22Rv1 (cell line): Measurements from ENCODE around the gene TRIM28.

Experiments
- CTCF ChIP-seq: fragments of 450-650 bp; IDR thresholded peaks from 2 replicates; pipeline ENCODE4 v1.5.1; 2017; ENCODE audit warnings: mild to moderate bottlenecking
- ZFX ChIP-seq: fragments of 450-650 bp; IDR thresholded peaks from 2 replicates; pipeline ENCODE4 v1.6.1; 2017; ENCODE audit warnings: antibody characterized with exemption, borderline replicate concordance

GRCh38 chr19:58582985-58583384 is 39.1 kb downstream of the TRIM28 start:
- TF ChIP-seq CTCF (no peak), ZFX (no peak)
